HG03575 (cell line): ENCODE data around the gene C6orf58.

ENCODE experiments used
- ATAC-seq: cut with Tn5 transposase; IDR thresholded peaks from one replicate; pipeline ENCODE4 v1.9.1; 2021; ENCODE audit not compliant: unreplicated experiment, insufficient number of reproducible peaks, low FRiP score; ENCODE audit errors: extremely low read depth

C6orf58 gene

DNA sequence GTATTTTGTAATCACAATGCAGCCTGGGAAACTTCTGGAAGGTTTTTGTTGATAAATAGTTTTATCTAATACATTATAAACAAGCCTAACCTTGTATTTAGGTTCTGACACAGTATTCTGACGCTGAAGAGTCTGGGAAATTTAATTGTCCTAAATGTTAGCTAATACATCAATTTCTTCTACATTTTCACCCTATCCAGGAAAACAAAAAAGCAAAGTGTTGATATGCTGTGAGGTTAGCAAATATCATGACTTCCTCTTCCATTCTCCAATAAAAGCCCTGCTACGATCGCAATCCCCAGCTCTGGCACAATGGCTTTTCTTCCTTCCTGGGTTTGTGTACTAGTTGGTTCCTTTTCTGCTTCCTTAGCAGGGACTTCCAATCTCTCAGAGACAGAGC lies at the start of gene C6orf58:
TSS of gene C6orf58 (plus strand) at position 301 of the 400 bp plus-strand sequence. CDS start at position 313, 12 bp downstream.
- no peak for ATAC-seq

- no peak for ATAC-seq
These were observed 44.0 kb upstream of the C6orf58 start for GRCh38 chr6:127533011-127533410.

DNA sequence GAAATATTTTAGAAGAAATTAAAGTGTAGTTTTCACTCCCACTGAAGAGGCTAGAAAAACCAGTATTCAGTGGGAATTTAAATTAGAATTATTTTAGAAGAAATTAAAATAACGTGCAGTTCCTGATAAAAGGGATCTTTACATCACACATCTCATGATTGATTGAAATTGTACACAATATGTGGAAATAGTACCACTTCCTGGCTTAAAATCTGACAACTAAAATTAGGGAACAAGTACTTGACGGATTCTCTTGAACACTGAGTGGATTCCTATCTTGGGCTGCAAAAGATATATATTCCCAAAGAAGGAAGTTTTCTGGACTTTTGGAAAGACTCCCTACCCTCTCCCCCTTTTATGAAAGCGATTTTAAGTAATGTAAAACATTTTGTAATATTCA lies 43.2 kb upstream of the C6orf58 start:
- ATAC-seq: no peak

DNA sequence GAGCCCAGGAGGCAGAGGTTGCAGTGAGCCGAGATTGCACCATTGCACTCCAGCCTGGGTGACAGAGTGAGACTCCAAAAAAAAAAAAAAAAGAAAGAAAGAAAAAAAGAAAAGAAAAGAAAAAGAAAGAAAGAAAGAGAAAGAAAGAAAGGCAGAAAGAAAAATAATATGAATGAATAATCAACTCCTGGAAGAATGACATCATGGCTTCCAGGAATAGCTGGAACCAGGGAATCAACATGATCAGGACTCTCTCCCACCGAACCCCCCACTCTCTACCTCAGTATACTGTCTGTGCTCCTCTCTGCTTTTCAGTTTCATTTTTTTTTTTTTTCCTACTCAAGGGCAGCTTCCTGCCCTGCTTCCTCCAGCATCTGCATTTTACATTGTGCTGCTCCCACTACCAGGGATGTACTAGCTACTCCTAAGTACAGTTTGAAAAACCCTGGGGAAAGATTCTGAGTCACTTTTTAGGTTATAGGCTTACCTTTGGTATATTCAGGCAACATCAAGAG lies 38.2 kb upstream of the C6orf58 start:
- ATAC-seq: no peak

- ATAC-seq: no peak
These were observed 37.7 kb upstream of the C6orf58 start for GRCh38 chr6:127539272-127539671.

GRCh38 chr6:127547215-127547614 lies 29.8 kb upstream of the C6orf58 start:
- ATAC-seq: no peak

DNA sequence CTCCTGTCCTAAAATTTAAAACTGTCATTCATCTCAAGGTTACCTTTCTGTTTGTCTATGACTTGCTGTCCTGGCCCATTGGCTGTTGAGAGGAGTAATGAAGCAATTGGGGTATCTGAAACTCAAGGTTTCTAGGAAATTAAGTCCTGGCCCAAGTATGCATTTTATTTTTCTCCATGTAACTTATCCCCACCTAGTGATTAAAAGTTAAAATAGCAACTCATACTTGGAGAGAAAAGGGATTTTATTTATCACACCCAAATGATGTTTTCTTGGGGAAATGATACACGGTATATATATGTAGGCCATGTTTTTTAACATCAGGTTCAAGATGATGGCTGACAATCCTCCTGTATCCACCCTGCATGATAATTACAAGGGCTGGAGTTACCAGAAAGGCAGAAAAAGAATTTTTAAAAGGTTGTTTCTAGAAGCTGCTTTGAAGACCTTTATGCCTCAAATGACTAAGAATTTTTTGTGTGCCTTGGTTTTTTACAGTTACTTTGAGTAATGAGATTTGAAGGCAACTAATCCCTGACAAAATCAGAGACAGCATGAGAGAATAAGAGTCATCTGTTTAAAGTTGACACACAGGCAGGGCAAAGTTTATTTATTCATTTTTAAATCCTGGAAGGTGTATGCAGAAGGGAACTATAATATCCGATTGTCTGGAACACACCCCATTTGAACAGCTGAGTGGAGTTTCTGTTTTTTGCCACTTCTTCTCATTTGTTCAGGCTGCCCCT lies 28.9 kb upstream of the C6orf58 start:
- no peak for ATAC-seq

DNA sequence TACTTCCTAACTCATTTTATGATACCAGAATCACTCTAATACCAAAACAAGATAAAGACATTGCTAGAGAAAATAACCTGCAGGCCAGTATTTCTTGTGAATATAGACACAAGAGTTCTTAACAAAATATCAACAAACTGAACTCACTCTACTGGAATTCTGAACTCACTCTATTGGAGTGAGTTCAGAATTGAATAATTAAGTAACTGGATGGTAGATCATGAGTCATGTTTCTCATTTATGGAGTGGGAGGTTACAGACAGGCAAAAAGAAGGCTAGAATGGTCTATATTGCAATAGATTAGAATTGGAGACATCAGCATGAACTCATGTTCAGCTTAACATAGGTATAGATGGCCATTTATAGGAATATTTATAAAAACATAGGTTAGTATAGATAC lies 26.6 kb upstream of the C6orf58 start:
- no peak for ATAC-seq

- no peak for ATAC-seq
These were observed 22.5 kb upstream of the C6orf58 start for GRCh38 chr6:127554435-127555006.

GRCh38 chr6:127561660-127562059 lies 15.3 kb upstream of the C6orf58 start:
- no peak for ATAC-seq

GRCh38 chr6:127564761-127565160 lies 12.2 kb upstream of the C6orf58 start:
- ATAC-seq: no peak

DNA sequence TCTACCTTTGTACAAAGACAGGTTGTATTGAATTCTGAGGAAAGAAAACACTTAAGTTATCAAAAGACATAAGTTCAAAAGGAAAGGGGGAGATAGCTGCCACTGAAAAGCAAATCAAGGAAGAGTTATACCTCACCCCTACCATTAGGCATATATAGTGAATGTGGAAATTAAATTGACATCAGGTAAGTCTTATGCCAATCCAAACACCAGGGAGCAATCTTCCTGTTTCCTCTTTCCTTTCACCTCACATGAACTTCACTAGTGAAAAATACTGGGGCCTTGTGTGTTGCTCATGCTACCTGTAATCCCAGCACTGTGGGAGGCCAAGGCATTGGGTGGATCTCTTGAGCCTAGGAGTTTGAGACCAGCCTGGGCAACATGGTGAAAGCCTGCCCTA lies 10.9 kb upstream of the C6orf58 start:
- no peak for ATAC-seq

DNA sequence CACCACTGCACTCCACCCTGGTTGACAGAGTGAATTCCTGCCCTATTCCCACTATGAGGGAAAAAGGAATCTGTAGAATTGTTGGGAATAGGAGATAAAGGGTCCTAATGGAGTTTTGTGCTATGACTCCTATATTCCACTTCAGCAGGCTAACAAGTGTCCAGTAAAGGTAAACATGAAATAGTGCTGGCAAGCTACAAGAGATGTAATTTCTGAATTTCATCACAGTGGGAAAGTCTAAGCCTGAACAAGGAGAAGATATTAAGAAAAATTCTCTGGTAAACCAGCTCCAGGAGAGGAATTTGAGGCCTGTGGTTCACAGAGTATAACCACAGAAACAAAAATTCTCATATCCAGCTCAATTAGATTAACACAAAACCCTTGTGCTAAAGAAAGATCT lies 10.3 kb upstream of the C6orf58 start:
- ATAC-seq: no peak

DNA sequence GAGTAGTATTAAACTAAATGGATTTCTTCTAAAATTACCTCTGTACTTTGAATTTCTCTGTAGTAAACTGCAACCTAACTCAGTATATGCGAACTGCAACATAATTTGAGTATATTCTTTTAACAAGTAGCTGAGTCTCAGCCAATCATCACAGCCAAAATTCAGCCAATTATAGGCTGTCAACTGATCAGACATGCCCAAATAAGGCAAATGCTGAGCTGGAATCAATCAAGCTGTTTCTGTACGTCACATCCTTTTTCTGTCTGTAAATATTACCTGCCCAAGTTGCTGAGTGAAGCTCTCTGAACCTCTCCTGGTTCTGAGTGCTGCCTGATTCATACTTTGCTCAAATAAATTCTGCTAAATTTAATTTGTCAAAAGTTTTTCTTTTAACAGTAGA lies 9.5 kb upstream of the C6orf58 start:
- ATAC-seq: no peak

DNA sequence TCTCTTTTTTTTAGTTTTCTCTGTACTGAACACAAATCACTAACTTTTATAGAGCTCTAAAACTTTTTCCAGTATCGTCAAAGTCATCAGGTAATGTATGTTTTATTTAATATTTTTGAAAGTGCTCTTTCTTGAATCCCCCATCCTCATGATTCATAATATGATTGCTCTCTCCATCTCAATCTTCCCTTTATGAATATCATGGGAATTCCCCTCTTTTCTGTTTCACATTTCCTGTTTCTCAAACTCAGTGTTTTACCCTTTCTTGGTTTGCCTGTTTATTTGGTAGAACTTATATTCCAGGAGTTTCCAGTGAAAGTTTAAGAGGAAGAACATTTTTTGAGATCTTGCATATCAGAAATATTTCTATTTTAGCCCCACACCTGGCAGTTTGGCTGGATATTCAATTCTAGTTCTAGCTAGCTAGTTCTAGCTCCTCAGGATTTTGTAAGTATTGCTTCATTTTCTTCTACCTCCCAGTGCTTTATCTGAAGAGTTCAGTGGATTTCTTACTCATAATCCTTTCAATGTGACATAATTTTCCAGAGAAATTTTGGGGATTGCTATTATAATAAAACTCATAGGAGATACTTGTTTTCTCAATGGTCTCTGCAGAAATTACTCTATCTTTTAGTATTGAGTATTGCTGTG lies 6.1 kb upstream of the C6orf58 start:
- ATAC-seq: peak; percentile 66

DNA sequence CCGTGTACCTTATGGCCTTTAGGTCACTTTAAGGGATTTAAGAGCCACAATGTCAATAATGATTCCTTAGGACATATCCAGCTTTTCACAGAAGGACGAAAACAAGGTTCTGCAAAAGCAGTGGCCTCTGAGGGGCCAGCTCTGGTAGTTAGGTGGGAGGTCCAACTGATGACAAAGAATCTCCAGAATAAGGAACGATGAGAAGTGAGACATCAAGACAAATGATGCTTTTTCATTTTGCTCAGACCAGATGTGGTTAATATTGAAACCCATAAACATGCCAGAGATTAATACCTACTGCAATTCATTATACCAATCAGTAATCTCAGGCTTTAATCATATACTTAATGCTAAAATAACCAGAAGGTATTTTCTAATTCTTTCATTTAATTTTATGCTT lies 1.9 kb downstream of the C6orf58 start:
- no peak for ATAC-seq

GRCh38 chr6:127581576-127581975 lies 4.6 kb downstream of the C6orf58 start:
- ATAC-seq: no peak

DNA sequence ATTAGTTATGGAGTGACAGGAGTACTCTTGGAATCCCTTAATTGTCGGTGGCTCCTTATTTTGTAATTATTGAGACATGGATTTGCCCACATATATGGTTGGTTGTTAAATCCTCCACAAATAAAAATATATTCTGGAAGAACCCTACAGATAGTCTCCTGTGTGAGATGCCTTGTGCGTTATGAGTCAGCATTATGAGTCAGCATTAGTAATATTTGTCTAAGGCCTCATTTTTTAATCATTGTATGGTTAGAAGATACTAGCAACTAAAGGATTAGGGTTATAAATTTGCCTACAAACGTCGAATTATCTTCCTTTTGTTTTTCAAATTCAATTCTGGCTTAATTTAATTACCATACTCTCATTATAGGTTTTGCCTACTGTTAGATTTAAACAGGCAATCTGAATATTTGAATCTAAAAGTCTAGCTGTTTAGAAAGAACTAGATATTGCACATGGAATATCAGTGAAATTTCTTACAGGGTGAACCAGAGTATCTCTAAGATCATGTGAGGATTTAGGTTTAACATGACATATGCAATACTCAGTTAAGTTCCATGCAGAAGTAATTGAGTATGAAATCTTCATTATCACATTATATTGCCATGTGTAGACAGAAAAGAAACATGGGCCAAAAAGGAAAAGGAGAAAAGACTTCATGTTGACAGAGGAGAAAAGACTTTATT lies 5.9 kb downstream of the C6orf58 start:
- no peak for ATAC-seq

GRCh38 chr6:127585123-127585522 lies 8.1 kb downstream of the C6orf58 start:
- no peak for ATAC-seq

DNA sequence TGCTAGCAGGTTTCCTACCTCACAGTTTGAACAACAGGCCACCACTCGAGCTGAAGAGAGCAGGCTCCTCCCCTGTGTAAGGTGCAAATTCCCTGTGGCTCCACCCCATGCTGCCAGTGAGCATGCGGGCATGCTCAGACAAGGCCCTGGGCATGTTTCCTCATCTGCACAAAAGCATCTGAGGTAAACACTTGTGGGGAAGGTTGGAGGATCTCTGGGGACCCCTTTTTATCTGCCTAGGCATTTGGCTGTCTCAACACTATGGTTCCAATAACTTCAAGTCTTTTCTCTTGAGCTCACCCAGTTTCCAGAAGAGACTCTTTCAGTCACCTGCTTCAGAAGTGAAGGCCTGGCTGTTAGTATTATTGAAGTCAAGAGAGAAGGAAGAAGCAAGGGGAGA lies 9.4 kb downstream of the C6orf58 start:
- no peak for ATAC-seq
